Transverse colon (tissue), 4 donors: ENCODE data around the gene KLHL29.

Source experiments
- CTCF ChIP-seq, 5 experiments: fragments of 200-600 bp in 3 of 5; fragments of 450-650 bp in 2 of 5; sonication (generic) in 3 of 5; IDR thresholded peaks; 1 replicate in 2 of 5; 2 replicates in 3 of 5; pipeline ENCODE4 v1.5.1; 2016 to 2017; ENCODE audit warnings: antibody characterized with exemption in 5 of 5, inconsistent platforms in 3 of 5, mild to moderate bottlenecking in 2 of 5, moderate library complexity in 1 of 5
- EP300 ChIP-seq: sonication (generic); formaldehyde crosslinking; IDR thresholded peaks from one replicate; pipeline ENCODE4 v1.6.1; 2017; ENCODE audit warnings: antibody characterized with exemption, low read depth
- POLR2A ChIP-seq: fragments of 450-650 bp; IDR thresholded peaks from one replicate; pipeline ENCODE4 v1.6.1; 2016; ENCODE audit warnings: antibody characterized with exemption, mild to moderate bottlenecking, moderate library complexity
- POLR2AphosphoS5 ChIP-seq, 3 donors: sonication (generic); formaldehyde crosslinking; IDR thresholded peaks; one replicate each; pipeline ENCODE4 v1.6.1; 2016; ENCODE audit warnings: antibody characterized with exemption in 3 of 3

- no peak for TF ChIP-seq POLR2A
- TF ChIP-seq CTCF (IDR thresholded peaks at IDR 0.05), result no peak
- no peak for TF ChIP-seq POLR2AphosphoS5 (IDR thresholded peaks at IDR 0.05)
- TF ChIP-seq EP300, result no peak
Measured at GRCh38 chr2:23664066-23664788, 279.2 kb downstream of the KLHL29 start.
